GM12875 (cell line): ENCODE measurements around the gene MRGPRG.

Experiments
- H3K4me3 ChIP-seq: one replicate; pipeline ENCODE4 v1.5.1; 2011; ENCODE audit warnings: low read depth, low read length, control low read depth
- TF ChIP-seq, protein P1 (sequence below): IDR thresholded peaks from 2 replicates; pipeline ENCODE4 v1.5.1; 2011; ENCODE audit warnings: low read depth, mild to moderate bottlenecking, control low read depth, inconsistent platforms, low read length, moderate library complexity, borderline replicate concordance; ENCODE audit not compliant: insufficient read depth

The MRGPRG gene

GRCh38 chr11:3188496-3189195, 30.0 kb downstream of the MRGPRG start:
- H3K4me3 ChIP-seq, result no peak overlapping the region
- TF ChIP-seq, protein P1, sequence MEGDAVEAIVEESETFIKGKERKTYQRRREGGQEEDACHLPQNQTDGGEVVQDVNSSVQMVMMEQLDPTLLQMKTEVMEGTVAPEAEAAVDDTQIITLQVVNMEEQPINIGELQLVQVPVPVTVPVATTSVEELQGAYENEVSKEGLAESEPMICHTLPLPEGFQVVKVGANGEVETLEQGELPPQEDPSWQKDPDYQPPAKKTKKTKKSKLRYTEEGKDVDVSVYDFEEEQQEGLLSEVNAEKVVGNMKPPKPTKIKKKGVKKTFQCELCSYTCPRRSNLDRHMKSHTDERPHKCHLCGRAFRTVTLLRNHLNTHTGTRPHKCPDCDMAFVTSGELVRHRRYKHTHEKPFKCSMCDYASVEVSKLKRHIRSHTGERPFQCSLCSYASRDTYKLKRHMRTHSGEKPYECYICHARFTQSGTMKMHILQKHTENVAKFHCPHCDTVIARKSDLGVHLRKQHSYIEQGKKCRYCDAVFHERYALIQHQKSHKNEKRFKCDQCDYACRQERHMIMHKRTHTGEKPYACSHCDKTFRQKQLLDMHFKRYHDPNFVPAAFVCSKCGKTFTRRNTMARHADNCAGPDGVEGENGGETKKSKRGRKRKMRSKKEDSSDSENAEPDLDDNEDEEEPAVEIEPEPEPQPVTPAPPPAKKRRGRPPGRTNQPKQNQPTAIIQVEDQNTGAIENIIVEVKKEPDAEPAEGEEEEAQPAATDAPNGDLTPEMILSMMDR, result no peak

- TF ChIP-seq, protein P1, result no peak
- no peak overlapping the region for H3K4me3 ChIP-seq
Observed at GRCh38 chr11:3186166-3186953, 32.3 kb downstream of the MRGPRG start.

- H3K4me3 ChIP-seq, result no peak overlapping the region
- TF ChIP-seq, protein P1, result no peak
Observed at GRCh38 chr11:3184732-3185347, 33.8 kb downstream of the MRGPRG start.

DNA sequence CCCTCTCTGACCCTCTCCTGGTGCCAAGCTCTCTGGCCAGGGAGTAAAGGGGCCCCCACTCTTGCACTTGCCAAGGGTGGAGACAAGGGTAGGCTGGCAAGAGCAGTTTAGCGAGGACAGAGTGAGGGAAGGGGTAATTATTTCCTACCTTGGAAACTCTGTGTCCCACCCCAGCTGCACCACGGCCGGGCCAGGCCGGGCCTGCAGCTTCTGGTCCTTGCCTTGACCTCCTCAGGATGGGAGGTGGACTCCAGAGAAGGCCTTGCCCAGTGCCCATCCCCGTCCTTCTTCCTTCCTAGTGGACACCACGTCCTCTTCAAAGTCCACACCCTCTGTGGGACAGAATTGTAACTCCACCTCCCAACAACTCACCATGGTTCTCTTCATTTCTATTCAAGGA, 35.1 kb downstream of the MRGPRG start:
- H3K4me3 ChIP-seq, result no peak overlapping the region
- TF ChIP-seq, protein P1, result no peak

DNA sequence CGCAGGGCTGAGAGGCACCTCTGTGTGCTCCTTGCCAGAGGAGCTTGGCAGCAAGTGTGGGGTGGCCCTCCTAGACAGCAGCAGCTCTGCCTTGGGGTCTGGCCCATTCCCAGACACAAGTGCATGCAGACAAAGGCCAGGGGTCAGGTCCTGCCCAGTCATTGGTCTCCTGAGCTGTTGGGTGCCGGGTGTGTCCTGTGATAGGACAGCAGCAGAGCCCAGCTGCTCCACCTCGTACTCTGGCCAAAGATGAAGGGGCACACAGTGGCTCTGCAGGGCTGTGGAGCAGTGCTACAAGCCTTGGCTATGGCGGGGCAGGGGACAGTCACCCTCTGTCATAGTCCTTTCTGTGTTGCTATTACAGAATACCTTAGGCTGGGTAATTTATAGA, 36.2 kb downstream of the MRGPRG start:
- H3K4me3 ChIP-seq, result no peak overlapping the region
- TF ChIP-seq, protein P1, result no peak

- H3K4me3 ChIP-seq, result no peak overlapping the region
- TF ChIP-seq, protein P1, result no peak
Observed at GRCh38 chr11:3181725-3182461, 36.7 kb downstream of the MRGPRG start.
